ENCODE measurements around the gene NBEAL2. TPM values are rescaled to one million over a fixed set of nuclear protein-coding genes. Genes with fewer than 3 reads are reported as not detected.
"Not testable (repeated sequence)": the region's sequence is repeated elsewhere in the genome, so short reads cannot be mapped to it uniquely, and the experiment has no call there.

NBEAL2 gene
- total RNA-seq, 1 experiment from 2014 or later, result 42.7 TPM

- DNase-seq (ENCODE audit: low read depth), result no peak
Measured at GRCh38 chr3:47009225-47010110, 30.0 kb downstream of the NBEAL2 start.

- no peak for DNase-seq (ENCODE audit: low read depth)
Measured at GRCh38 chr3:47010111-47010712, 30.7 kb downstream of the NBEAL2 start.

GRCh38 chr3:47010910-47011309, 31.4 kb downstream of the NBEAL2 start:
- DNase-seq (ENCODE audit: low read depth), result no peak

GRCh38 chr3:47011371-47011770, 31.9 kb downstream of the NBEAL2 start:
- DNase-seq (ENCODE audit: low read depth), result no peak

- DNase-seq (ENCODE audit: low read depth), result no peak
Measured at GRCh38 chr3:47012342-47013230, 33.1 kb downstream of the NBEAL2 start.

- DNase-seq (ENCODE audit: low read depth), result no peak
Measured at GRCh38 chr3:47013231-47013630, 33.8 kb downstream of the NBEAL2 start.

GRCh38 chr3:47014036-47014435, 34.6 kb downstream of the NBEAL2 start:
- DNase-seq (ENCODE audit: low read depth), result no peak

- no peak for DNase-seq (ENCODE audit: low read depth)
Measured at GRCh38 chr3:47015151-47015550, 35.7 kb downstream of the NBEAL2 start.

- DNase-seq (ENCODE audit: low read depth), result no peak
Measured at GRCh38 chr3:47016086-47016933, 36.8 kb downstream of the NBEAL2 start.

GRCh38 chr3:47016934-47017435, 37.5 kb downstream of the NBEAL2 start:
- DNase-seq (ENCODE audit: low read depth), result peak; percentile 97

- peak; percentile 75 for DNase-seq (ENCODE audit: low read depth)
Measured at GRCh38 chr3:47017504-47018268, 38.2 kb downstream of the NBEAL2 start.

GRCh38 chr3:47018269-47018611, 38.8 kb downstream of the NBEAL2 start:
- no peak for DNase-seq (ENCODE audit: low read depth)

GRCh38 chr3:47019201-47019600, 39.7 kb downstream of the NBEAL2 start:
- peak; percentile 47 for DNase-seq (ENCODE audit: low read depth)

- no peak for DNase-seq (ENCODE audit: low read depth)
Measured at GRCh38 chr3:47020311-47020710, 40.8 kb downstream of the NBEAL2 start.

- no peak for DNase-seq (ENCODE audit: low read depth)
Measured at GRCh38 chr3:47022641-47023071, 43.2 kb downstream of the NBEAL2 start.

GRCh38 chr3:47024932-47025331, 45.5 kb downstream of the NBEAL2 start:
- DNase-seq (ENCODE audit: low read depth), result peak; percentile 37

- DNase-seq (ENCODE audit: low read depth), result not testable (repeated sequence)
Measured at GRCh38 chr3:47026432-47026831, 47.0 kb downstream of the NBEAL2 start.

- DNase-seq (ENCODE audit: low read depth), result no peak
Measured at GRCh38 chr3:47028146-47028545, 48.7 kb downstream of the NBEAL2 start.

- no peak for DNase-seq (ENCODE audit: low read depth)
Measured at GRCh38 chr3:47028667-47029066, 49.2 kb downstream of the NBEAL2 start.

- DNase-seq (ENCODE audit: low read depth), result not testable (repeated sequence)
Measured at GRCh38 chr3:47031041-47031440, 51.6 kb downstream of the NBEAL2 start.
